GM18508 (cell line): ENCODE measurements around the gene NR2F6.
"Not testable (repeated sequence)": the region's sequence is repeated elsewhere in the genome, so short reads cannot be mapped to it uniquely, and the experiment has no call there.

Experiments
- ATAC-seq: cut with Tn5 transposase; IDR thresholded peaks from one replicate; pipeline ENCODE4 v1.9.1; 2021; ENCODE audit warnings: moderate number of reproducible peaks; ENCODE audit not compliant: insufficient read depth, unreplicated experiment

NR2F6 gene

GRCh38 chr19:17245535-17245984 is at the start of gene NR2F6:
Gene NR2F6 (minus strand): TSS chr19:17245919. CDS start chr19:17245220, 699 bp downstream.
- no peak for ATAC-seq

DNA sequence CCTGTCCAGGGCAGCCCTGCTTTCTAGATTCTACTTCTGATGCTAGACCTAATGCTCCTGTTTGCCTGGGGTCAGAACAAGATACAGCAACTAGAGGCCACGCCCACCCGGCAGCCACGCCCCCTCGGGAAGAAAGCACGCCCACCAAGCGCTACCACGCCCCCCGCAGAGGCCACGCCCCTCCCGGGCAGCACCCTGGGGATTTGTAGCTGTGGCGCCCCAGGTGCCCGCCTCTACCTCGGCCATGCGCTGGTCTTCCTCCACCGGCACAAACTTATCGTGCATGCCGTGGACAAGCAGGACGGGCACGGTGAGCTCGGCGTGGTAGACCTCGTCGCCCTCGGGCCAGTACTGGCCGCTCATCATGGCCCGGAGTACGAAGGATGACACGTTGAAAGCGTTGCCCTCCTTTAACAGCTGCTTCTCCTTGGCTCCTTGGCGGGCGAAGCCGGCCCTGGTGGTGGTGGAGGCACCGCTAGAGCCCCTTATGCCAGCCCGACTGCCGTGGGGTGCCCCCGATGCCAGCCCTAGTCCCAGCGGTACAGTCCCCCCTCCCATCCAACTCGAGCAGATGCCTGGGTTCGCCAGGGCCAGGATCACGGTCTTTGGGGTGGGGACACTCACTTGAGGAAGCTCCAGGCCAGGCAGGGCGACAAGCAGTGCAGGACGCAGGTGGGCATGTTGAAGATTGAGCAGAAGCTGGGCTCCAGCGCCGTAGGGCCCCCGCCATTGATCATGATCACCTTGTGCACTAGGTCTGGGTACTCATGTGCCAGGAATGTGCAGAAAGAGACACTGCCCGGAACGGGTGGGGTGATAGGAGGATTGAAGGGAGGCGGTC is 48.6 kb upstream of the NR2F6 start:
- no peak for ATAC-seq

- no peak for ATAC-seq
Observed at GRCh38 chr19:17293605-17294004, 47.9 kb upstream of the NR2F6 start.

GRCh38 chr19:17292301-17293074 is 46.8 kb upstream of the NR2F6 start:
- ATAC-seq: no peak

DNA sequence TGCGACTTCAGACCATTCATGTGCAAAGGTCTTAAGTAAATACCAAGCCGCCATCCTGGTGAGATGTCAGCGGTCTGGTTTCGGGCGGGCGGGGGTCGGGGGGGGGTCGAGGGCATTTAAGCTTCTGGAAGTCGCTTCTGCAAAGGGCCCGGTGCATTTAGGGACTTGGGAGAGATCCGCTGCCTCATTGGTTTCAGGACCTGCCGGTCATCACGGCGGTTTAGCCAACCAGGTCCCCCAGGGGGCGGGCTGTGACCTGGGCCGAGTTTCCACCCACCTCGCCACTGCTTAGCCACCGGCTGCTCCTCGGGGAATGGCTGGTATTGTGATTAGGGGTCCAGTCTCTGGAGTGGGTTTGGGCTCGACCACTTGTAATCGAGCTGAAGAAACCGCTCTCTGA is 43.8 kb upstream of the NR2F6 start:
- ATAC-seq: no peak

GRCh38 chr19:17286752-17287151 is 41.0 kb upstream of the NR2F6 start:
- no peak for ATAC-seq

- ATAC-seq: no peak
Observed at GRCh38 chr19:17286263-17286662, 40.5 kb upstream of the NR2F6 start.

DNA sequence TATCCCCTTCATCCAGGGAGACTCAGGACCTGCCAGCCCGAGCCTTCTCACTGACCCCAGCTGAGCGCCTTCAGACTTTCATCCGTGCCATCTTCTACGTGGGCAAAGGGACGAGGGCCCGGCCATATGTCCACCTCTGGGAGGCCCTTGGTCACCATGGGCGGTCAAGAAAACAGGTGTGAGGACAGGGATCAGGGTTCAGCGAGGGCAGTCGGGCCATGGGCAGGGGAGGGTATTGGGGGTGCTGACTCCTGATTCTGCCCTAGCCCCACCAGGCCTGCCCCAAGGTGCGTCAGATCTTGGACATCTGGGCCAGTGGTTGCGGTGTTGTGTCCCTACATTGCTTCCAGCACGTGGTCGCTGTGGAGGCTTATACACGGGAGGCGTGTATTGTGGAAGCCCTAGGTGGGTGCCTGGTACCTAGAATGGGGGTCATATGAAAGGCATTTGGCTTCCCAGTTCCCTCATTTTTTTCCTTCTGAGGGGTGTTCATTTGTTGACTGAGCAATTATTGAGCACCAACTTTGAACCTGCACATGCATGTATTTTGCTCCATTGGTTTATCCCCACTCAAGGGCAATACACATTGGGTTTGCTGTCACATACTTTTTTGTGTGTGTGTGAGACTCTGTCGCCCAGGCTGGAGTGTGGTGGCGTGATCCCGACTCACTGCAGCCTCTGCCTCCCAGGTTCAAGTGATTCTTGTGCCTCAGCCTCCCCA is 39.9 kb upstream of the NR2F6 start:
- ATAC-seq: no peak

GRCh38 chr19:17283504-17283996 is 37.8 kb upstream of the NR2F6 start:
- no peak for ATAC-seq

GRCh38 chr19:17282488-17283125 is 36.9 kb upstream of the NR2F6 start:
- ATAC-seq: no peak

GRCh38 chr19:17281391-17282304 is 35.9 kb upstream of the NR2F6 start, which contains the start of gene ANKLE1:
Gene ANKLE1 (plus strand): TSS chr19:17281901. CDS start chr19:17281921, 20 bp downstream.
- ATAC-seq: no peak

GRCh38 chr19:17279436-17279835 is 33.7 kb upstream of the NR2F6 start:
- no peak for ATAC-seq

- no peak for ATAC-seq
Observed at GRCh38 chr19:17275441-17276175, 29.9 kb upstream of the NR2F6 start.

GRCh38 chr19:17274892-17275291 is 29.2 kb upstream of the NR2F6 start:
- ATAC-seq: not testable (repeated sequence)

DNA sequence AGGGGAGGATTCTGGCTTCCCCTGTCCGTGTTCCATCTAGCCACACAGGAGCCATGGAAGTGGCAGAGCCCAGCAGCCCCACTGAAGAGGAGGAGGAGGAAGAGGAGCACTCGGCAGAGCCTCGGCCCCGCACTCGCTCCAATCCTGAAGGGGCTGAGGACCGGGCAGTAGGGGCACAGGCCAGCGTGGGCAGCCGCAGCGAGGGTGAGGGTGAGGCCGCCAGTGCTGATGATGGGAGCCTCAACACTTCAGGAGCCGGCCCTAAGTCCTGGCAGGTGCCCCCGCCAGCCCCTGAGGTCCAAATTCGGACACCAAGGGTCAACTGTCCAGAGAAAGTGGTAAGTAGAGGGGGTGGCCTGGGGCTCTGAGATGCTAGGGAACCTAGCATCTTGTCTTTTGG is 23.0 kb upstream of the NR2F6 start:
- ATAC-seq: no peak

- peak; percentile 75 for ATAC-seq
Observed at GRCh38 chr19:17266975-17267788, 21.5 kb upstream of the NR2F6 start, which contains the start of gene BABAM1. Gene BABAM1 (plus strand): TSS chr19:17267443. CDS start chr19:17268807, 1,364 bp downstream.

GRCh38 chr19:17266589-17266974 is 20.9 kb upstream of the NR2F6 start:
- ATAC-seq: no peak
